Stimulated activated CD8-positive, alpha-beta memory T cell treated with anti-CD3 and anti-CD28 coated beads, Interleukin-2, amount 100 ng/mL, for 1 hour (primary cell): ENCODE measurements around the gene CDH22.

ENCODE experiments used
- DNase-seq, 2 donors: peaks; one replicate each; pipeline ENCODE4 v3.0.0-alpha.2; 2020; ENCODE audit warnings: low read depth in 2 of 2

Gene CDH22

DNA sequence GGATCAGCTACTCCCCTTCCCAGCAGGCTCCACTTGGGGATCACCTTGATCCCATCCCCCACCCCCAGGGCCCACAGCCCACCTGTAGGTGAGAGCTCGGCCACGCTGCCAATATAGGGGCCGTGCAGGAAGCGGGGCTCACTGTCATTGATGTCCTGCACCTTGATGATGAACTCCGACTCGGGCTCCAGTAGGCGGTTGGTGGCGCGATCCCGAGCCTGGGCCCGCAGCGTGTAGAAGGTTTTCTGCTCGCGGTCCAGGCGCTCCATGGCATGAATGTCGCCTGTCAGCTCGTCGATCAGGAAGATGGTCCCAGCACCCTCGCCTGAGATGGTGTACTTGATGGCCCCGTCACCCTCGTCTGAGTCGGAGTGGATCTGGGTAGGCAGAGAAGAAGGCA is 67.4 kb downstream of the CDH22 start:
- no peak for DNase-seq

DNA sequence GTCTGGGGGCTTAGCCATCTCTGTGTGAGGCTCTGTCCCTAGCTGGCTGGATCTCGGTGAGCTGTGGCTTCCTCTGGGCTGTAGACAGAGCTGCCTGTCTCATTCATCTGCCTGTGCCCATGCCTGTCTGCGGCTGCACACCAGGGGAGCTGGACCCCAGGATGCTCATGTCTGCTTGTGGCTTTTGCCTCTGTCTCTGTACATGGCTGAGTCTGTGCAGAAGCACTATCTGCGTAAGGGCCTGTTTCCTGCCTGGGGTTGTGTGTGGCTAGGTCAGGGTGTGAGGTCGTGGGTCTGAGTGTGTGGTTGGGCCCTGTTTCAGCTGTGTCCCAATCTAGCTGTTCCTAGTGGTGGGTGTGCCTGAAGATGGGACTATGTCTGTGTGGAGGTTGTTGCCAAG is 68.2 kb downstream of the CDH22 start:
- no peak for DNase-seq

DNA sequence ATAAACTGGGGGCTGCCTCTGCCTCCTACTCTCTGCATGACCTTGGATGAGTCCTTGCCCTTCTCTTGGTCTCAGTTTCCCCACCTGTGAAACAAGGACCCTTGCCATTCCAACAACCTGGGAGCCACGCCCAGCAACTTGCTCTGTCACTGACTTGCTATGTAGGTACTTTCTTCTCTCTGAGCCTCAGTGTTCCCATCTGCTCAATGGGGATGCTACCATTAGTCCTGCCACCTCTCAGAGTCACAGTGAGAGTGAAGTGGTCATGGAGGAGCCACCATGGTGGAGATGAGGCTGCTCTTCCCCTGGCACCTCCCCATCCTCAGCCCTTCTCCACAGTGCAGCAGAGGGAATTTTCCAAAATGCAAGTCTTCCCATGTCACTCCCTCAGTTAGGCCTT is 70.6 kb downstream of the CDH22 start:
- no peak for DNase-seq

DNA sequence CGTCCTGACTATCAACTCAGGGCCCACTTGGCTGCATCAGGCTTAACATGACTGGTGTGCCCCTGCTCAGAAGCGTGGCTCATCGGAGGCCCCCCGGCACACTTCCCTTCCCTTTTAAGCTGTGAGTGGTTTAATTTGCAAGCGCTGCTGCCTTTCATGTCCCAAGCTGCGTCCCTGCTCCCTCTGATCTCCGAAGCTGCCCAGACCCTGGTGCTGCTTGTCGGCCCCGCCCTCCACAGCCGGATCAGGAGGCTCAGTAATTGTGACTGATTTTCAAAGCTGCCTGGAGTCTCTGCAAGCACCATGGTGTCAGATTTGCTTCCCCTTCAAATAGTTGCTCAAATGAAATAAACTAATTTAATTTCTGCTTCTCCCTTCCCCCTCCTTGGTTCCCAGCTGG is 71.1 kb downstream of the CDH22 start:
- DNase-seq: no peak

DNA sequence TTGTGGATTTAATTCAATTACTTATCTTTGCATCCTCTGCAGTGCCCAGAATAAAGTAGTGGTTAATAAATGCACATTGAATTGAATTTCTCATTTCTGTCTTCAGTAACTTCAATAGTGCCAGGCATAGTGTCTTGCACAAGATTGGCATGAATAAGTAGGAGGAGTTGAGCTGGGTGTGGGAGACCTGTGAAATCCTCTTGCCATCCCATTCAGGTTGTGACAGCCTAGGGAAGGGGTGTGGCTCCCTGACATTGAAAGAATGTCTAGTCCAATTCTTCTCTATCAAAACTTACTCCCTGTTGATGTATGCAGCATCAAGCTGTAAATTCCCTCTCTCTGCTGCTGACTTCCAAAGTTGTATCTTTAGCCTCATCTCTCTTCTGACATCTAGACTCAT is 73.2 kb downstream of the CDH22 start:
- DNase-seq: no peak

DNA sequence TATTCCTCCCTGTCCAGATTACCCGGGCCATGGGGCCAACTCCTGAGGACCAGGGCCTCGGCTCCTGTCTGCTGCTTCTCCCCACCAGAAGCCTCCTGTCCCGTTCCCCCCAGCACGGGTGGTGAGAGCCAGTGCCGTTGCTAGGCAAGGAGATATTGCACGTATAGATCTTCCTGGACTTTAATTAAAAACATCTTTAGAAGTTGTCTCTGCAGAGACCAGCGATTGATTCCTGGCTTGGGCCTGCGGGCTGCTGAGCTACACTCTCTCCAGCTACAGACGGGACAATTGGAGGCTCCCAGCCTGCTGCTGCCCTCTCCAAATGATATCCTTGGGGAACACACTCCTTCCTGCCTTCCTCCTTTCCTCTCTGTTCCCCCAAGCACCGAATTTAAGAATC is 74.6 kb downstream of the CDH22 start:
- DNase-seq: no peak

DNA sequence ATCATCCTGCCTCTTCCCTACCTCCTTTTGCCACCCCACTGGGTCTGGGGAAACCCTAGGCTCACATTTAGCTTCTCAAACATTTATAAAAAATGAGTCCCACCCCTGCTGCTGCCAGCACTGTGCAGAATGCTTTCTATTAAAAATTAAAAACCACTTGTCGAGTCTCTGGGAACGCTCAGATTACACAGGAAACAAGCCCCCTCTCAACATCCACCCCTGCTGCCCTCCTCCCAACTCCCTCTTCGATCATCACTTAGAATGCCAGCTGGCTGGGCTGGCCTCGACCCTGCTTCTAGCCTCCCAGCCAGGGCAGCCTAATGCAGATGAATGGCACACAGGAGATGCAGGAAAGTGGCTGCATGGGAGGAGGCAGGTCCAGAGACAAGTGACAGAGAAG is 75.8 kb downstream of the CDH22 start:
- DNase-seq: no peak

DNA sequence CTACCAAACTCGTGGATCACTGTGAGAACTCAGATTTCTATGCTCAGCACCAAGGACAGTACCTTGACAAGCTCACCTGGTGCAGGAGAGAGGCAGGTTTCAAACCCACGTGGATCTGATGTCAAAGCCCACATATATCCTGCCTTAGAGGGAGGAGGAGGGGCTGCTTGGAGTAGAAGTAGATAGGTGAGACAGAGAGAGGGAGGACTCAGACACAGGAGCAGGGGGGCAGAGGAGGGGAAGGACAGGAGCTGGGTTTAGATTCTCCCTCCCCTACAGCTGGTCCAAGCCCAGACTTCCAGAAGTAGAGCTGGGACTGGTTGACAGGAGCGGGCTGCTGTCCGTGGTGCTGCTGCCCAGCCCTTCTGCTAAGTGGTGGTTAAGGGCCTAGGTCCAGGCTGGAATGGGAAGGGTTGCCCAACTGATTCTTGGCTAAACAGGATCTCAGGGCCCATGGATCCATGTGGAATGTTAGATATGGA is 77.5 kb downstream of the CDH22 start:
- no peak for DNase-seq

DNA sequence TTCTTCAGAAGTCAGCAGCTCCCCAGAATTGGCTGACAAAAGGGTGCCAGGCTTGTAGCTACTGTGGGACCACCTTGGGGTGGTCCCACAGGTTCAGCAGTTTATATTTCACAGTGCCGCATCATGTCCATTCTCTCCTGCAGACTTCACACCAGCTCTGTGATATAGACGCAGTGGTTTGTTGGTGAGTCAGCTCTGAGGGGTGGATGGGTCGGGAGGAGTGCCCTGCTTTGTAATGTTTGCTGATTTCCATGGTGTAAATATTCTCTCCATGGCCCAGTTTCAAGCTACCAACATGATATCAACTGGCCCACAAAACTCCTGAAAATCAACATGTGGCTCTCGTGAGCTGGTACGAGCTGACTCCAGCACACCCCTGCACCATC is 78.2 kb downstream of the CDH22 start:
- no peak for DNase-seq

DNA sequence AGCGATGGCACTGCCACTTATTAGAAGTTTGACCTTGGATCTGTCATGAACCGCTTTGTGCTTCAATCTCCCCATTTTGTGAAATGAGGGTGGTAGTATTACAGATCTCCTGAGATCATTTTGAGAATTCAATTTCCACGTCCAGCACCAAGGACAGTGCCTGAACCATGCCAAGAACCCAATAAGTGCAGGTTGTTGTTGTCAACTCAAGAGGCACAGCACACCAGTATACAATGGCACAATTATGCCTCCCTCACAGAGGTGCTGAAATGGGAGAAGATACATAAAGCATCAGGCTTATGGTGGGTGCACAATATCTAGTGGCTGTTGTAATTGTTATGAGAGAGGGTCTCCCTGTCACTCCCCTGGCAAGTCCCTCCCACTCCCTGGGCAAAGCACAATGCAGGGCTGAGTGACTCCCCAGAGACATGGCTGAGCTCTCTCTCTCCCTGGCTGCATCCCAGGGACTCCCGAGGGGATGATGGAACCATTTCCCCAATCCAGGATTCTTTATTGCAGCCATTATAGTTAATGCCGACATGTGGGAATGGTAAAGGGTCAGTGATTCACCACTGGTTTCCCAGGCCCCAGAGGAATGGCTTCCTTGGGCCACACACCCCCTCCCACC is 78.7 kb downstream of the CDH22 start:
- no peak for DNase-seq

DNA sequence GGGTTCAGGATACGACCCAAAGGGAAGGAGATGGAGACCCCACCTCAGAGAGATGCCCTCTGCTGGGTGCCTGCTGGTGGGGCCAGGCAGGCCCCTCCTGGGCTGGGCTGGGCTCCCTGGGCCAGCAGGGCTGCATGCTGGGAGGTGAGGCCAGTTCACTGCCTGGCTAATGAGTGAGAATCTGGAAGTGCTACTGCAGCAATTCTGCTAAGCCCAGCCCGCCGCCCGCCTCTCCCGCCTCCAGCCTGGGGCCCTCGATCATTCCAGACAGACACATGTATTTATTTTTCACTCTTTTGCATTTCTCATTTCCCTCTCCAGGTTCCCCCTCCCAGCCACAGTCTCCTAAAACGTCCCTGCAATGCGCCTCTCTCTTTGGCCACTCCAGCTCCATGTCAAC is 79.6 kb downstream of the CDH22 start:
- DNase-seq: no peak

DNA sequence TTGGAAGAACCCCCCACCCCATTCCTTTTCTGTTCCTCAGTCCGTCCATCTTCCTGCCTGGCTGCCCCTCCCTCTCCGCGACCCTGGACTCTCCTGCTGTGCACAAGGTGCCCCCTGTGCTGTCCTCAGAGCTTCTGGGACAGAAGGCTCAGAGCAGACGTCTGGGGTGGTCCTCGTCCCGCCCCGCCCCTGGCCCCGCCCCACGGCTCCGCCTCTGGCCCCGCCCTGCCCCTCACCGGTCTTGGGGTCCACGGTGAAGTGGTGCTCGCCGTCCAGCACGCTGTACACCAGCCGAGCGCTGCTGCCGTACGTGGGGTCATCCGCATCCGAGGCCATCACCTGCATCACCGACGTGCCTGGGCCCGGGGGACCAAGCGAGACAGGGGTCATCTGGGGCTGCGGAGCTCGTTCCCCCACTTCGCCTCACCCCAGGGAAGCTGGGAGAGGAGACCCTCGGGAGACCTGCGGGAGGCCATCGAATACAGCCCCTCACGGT is 81.0 kb downstream of the CDH22 start:
- DNase-seq: no peak

DNA sequence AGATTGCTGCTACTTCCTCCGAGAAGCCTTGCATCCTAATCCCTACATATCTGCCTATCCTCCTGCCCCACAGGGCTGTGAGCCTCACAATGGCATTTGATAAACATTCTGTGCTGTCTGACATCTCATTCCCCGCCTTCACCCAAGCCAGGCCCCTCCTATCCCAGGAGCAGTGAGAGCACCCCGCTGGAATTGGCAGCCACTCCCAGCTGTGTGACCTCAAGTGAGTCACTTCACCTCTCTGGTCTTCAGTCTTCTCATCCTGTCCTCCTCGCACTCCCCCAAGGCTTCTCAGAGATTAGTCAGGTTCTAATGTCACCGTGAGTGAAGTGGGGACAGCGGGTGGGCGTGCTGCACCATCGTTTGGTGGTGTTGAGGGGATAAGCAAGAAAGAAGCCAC is 81.7 kb downstream of the CDH22 start:
- no peak for DNase-seq

DNA sequence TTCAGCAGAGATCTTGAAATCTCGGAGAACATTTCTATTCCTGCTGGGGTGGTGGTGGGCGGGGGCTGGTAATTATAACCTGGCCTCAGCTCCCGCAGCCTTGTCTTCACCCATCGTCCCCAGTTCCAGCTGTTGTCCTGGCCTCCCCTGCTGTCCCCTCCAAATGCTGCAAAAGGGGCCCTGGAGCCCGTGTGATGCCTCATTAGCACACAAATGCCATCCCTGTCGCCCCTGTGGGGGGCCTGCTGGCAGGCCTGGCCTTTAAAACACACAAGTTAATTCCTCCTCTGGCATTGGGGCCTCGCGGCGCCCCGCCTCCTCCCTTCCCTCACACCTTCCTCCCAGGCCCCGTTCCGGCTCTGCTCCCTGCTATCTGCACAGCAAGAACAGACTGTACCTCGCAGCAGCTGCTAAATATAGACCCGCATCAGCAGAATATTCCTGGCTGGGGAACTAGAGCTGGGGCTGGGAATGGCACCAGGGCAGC is 85.7 kb downstream of the CDH22 start:
- no peak for DNase-seq

DNA sequence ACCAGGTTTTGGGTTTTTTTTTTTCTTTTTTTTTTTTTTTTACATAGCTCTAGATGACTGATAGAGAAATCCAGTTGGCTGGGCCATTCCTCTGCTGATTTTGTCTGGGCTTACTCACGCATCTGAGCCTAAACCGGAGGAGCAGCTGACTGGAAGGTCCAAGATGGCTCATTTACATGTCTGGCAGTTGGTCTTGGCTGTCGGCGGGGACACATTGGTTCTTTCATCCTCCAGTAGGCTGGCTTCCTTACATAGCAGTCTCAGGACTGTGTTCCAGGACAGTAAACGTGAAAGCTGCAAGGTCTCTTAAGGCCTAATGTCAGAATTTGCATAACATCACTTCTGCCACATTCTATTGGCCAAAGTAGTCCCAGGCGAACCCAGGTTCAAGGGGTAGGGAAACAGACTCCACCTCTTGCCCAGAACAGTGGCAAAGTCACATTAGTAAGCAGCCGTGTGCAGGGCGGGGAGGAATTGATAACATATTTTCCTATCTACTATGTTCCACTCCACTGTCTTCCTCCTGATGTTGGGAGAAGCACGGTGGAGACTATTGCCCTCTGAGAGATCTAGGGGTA is 87.0 kb downstream of the CDH22 start:
- DNase-seq: no peak

DNA sequence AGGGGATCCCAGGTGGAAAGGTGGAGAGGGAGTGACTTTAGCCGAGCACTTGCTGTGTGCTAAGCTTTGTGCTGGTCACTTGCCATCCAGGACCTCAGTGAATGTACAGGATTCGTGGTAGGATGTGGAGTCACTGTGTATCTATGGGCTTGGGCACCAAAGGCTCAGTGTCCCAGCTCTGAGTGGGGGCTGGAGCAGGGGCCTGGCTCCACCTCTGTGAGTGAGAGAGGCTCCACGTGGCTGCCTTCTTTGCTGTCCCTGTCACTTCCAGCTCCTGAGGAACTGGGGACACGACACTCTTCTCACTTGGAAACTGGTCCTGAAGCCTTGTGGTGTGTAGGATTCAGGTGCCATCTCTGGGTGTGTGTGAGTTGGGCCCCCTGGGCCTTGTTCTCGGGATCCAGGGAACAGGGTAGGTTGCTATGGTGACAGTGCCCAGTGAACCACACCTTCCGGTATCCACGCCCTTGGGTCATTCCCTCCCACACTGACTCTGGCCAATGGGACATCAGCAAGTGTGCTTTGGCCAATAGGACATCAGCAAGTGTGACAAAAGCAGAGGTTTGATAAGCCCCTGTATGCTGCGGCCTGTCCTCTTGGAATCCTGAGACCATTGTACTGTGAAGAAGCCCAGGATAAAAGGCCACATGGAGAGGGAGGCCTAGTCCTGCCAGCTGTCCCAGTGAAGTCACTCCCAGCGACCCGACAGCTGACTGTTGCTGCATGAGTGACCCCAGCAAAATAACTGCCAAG is 87.7 kb downstream of the CDH22 start:
- no peak for DNase-seq

DNA sequence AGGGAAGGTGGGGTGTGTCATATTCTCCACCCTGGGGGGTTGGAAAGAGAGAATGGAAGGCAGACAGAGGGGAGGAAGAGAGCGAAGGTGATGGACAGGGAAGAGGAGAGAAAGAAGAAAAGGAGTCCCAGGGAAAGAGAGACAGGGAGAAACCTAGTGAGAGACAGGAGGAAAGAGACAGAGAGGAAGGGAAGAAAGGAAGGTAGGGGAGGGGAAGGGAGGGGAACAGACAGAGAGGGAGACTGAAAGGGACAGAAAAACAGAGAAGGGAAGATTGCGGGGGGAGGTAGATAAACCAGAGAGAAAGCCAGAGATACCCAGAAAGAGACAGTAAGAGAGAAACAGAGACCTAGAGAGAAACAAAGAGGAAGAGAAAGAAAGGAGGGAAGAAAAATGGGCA is 88.4 kb downstream of the CDH22 start:
- no peak for DNase-seq

DNA sequence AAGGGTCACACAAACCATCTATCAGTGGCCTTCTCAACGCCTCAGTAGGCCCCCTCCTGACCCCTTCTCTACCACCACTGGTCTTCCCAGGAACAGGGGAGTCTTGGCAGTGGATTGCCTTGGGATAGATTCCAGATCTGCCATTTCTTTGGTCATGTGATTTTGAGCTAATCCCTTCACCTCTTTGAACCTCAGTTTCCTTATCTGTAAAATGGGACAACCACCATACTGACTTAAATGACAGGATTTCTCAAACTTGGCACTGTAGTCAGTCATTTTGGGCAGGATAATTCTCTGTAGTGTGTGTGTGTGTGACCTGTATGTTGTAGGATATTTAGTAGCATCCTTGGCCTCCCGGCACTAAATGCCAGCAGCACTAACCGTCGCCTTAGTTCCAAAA is 89.1 kb downstream of the CDH22 start:
- DNase-seq: no peak

DNA sequence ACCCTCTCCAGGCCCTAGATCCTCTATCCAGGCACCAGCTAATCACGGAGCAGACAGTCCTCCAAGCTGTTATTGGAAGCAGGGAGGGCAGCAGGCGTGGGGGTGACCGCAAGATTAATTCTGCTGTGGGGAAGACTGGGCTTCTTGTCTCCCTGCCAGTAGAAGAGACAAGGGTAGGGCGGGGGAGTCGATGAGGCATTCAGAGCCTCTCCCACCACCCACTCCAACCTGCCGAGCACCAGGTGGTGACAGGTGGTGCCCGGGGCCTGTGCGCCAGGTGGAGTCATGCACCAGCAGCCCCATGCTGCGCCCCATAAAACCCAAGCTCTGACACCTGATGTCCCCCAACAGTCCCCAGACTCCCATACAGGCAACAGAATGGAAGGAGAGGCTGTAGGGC is 89.6 kb downstream of the CDH22 start:
- DNase-seq: no peak

DNA sequence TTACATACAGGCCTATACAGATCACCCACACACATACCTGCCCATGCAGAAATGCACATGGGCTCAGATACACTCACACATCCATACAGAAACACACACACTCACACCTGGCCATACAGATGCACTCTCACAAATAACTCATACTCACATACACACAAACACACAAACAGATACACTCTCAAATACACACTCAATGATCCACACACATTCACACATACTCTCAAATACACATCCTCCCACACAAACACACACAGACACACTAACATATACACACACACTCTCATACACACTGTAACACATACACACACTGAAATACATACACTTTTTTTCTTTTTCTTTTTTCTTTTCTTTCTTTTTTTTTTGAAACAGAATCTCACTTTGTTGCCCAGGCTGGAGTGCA is 90.7 kb downstream of the CDH22 start:
- DNase-seq: no peak

DNA sequence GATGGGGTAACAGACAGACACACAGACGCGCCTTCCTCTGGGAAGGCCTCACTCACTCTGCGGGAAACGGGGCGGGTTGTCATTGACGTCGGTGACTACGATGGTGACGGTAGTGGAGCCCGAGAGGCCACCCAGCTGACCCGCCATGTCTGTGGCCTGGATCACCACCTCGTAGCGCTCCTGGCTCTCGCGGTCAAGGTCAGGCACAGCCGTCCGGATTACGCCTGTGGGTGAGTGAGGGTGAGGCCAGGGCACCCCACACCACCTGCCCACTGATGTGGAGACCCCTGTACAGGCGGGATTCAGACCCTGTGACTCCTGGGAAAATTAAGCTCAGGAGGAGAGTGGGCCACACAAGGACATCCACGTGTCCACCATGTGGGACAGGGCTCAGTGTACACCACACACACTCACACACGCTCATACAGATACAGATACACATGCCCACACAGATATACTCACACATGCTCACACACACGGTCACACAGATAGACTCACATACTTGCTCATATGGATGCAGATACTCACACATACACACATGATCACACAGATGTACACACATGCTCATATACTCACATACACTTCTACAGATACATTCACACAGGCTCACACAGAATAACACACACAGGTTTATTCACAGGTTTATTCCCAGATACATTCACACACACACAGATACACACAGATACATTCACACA is 91.4 kb downstream of the CDH22 start:
- no peak for DNase-seq

DNA sequence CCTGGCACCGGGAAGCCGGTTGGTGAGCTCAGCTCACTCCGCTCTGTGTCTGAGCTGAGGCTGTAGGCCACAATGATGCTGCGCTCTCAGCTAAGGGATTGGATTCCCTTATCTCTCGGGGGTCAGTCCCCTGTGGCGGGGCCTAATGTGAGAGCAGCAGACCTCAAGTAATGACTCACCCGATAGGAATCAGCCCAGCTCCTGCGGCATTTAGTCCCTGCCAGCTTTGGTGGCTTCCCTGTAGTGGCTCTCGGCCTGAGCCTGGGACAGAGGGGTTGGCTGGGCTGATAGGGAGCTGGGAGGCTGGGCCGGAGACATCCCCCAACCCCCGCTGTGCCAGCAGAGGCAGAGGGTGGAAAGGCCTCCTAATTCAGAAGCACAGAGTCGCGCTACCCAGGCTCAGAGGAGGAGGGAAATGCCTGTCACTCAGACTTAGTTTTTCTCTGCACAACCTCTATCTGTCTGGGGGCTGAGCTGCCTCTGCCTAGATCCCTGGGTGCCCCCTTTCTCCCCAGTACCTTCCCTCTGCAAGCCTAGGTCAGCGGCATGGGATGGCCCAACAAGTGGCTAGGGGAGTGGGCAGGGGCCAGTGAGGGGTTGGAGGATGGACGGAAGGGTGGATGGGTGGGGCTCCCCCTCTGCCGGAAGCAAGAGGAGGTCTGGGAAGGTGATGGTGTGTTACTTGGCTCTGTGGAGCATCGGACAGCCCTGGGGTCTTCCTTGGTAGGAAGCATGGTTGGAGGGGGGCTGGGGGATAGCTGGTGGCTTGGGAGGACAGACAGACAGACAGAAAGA is 92.2 kb downstream of the CDH22 start:
- no peak for DNase-seq
